ENCODE results near the gene ALKBH3. TPM values are rescaled to one million over a fixed set of nuclear protein-coding genes. Genes with fewer than 3 reads are reported as not detected.
A peak's percentile ranks its signal among the peaks of the same experiment; 100 is the strongest.

ALKBH3 gene
- total RNA-seq, 1 experiment from 2014 or later = 33.2 TPM

DNA sequence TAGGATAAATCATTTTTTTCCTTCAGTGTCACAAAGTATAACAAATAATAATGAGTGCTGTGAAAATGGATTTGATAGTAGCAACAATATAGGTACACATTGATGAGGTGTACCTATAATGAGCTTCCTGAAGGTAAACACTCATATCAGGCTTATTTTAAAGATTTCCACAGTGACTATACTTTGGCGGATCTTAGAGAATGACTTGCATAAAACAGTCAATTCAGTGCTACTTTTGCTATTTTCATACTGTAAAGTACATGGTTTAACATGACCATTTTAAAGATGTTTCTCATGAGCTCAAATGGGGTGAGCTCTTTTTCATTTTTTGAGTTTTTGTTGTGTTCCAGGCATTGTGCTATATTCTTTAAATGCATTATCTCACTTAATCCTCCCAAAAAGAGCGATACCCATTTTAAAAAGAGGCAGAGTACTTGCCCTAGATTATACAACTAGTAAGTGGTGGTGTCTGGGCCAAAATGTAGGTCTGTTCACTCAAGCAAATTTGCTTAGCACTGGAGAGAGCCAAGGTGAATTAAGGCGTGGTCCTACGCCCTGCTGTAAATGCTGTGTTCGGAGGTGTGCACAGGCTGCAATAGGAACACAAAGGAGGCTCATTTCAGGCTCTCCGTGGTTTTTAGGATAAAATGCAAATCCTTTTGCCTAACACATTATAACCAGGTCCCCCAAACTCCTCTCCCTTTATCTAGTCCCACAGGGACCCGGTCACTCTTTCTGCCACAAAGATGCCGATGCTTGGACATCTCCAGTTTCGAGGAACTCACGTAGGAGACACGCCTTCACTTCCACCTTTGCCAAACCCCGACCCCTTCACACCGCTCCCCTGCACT is 617 bp upstream of the ALKBH3 start:
- in situ Hi-C loops (cut with HindIII; ENCODE audit: low sequenced_read_pairs) = no loop called here
- DNase-seq (ENCODE audit: low spot score) = no peak

DNA sequence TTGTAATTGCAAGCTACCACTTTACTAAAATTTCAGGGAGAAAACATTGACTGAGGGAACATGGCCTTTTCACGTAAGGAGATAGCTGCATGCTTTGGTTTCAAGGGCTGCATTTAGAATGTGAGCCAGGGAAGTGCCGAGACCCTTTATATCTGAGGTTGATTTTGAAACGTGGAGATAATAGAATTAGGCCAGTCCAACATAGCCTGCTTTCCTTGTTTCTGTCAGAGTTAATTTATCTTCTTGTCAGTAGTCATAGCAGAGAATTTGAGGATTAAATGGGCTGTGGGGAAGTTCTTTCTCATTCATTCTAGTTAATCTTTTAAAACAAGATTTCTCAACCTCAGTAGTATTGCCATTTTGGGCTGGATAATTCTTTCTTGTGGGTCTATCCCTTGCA is 12.2 kb downstream of the ALKBH3 start:
- in situ Hi-C loops (cut with HindIII; ENCODE audit: low sequenced_read_pairs) = no loop called here
- DNase-seq (ENCODE audit: low spot score) = no peak

DNA sequence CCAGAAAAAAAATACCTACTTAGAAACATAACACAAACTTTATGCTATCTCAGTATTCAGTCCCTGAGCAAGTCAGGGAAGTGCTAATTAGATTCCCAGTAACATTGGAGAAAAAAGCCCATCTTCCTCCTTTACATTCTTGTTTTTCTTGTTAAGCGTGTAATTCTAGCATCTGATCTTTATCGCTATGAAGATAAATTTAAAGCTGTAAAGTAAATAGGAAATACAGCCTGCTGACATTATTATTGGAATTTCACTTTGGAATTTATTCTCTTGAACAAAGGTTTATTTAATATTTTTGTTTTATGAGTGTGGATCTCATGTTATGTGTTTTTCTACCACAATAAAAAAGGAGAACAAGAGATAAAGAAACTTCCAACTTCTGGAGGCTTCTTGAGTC is 13.9 kb downstream of the ALKBH3 start:
- in situ Hi-C loops (cut with HindIII; ENCODE audit: low sequenced_read_pairs) = no loop called here
- no peak for DNase-seq (ENCODE audit: low spot score)

DNA sequence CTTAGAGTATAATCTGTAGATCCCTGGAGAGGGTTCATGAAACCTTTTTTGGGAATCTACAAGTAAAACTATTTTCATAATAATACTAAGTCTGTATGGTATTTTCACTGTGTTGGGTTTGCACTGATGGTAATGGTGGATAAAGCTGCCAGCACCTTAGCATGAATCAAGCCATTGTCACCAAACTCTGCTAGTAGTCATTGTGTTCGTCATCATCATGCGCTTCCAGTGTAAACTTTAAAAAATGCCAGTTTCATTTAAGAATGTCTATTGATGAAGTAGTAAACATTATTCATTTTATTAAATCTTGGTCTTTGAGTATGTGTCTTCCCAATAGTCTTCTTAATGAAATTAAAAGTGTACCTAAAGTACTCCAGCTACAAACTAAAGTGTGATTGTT is 15.0 kb downstream of the ALKBH3 start:
- in situ Hi-C loops (cut with HindIII; ENCODE audit: low sequenced_read_pairs) = no loop called here
- DNase-seq (ENCODE audit: low spot score) = no peak

DNA sequence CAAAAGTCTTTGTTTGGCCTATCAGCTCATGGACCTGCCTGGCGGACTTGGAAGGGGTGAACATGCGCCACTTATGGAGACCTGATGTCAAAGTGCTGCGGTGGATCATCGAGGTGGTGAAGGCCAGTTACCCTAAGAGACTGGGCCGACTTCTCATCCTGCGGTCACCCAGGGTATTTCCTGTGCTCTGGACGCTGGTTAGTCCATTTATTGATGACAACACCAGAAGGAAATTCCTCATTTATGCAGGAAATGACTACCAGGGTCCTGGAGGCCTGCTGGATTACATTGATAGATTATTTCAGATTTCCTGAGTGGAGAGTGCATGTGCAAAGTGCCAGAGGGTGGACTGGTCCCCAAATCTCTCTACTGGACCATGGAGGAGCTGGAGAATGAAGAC is 17.9 kb downstream of the ALKBH3 start:
- in situ Hi-C loops (cut with HindIII; ENCODE audit: low sequenced_read_pairs) = no loop called here
- no peak for DNase-seq (ENCODE audit: low spot score)

DNA sequence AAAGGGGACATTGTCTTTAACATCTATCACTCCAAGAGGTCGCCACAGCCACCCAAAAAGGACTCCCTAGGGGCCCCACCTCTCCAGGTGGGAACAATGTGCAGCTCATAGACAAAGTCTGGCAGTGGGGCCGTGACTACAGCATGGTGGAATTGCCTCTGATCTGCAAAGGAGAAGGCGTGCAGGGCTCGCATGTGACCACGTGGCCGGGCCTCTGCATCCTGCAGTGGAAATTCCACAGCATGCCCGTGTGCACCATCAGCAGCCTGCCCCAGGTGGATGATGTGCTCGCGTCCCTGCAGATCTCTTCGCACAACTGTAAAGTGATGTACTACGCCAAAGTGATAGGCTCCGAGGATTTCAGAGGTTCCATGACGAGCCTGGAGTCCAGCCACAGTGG is 18.5 kb downstream of the ALKBH3 start:
- in situ Hi-C loops (cut with HindIII; ENCODE audit: low sequenced_read_pairs) = no loop called here
- DNase-seq (ENCODE audit: low spot score) = no peak

DNA sequence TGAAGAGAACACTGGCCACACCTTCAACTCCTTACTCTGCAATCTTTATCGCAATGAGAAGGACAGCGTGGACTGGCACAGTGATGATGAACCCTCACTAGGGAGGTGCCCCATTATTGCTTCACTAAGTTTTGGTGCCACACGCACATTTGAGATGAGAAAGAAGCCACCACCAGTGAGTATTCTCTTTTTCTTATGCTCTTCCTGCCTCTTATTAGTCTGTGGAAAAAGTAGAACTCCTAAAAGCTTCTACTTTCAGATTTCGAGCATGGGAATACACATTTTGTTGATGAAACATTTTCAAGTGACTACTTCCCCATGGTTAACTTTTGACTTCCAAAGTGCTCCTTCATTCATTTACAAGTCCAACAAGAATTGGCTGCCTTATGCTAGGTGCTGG is 20.9 kb downstream of the ALKBH3 start:
- no peak for DNase-seq (ENCODE audit: low spot score)
- in situ Hi-C loops (cut with HindIII; ENCODE audit: low sequenced_read_pairs) = no loop called here

DNA sequence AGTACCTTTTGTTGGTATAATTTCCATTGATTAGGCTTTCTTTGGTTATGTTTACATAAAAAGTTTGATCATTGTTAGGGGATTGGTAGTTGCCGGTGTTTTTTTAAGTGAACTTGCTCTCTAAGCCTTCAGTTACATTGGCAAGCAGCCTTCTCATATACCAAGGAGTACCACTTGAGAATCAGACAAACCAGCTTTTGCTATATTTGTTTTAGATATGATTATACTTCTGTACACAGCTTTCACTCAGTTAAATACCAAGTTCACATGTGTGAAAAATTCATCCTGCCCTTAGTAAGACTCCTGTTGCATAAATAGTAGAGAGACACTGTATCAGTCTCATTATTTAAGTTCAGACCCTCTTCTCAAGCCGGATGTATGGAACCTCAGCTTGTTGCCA is 22.4 kb downstream of the ALKBH3 start:
- DNase-seq (ENCODE audit: low spot score) = no peak
- in situ Hi-C loops (cut with HindIII; ENCODE audit: low sequenced_read_pairs) = no loop called here

DNA sequence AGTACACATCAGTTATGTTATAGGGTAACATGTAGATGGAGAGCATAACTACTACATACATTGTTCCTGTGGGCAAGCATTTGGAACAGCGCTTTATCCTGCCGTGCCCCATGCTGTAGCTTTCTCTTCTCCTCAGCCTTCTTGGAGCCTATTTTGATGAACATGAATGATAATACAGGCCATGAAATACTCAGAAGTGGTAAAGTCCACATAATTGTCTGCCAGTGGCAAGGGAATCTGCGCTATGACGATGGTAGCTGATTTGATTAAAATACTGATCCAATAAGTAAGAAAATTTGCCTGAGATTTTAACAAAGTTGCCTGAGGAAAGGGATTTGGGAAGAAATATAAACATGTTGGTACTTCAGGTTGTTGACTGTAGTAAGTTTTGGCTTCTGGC is 23.3 kb downstream of the ALKBH3 start:
- in situ Hi-C loops (cut with HindIII; ENCODE audit: low sequenced_read_pairs) = no loop called here
- no peak for DNase-seq (ENCODE audit: low spot score)

DNA sequence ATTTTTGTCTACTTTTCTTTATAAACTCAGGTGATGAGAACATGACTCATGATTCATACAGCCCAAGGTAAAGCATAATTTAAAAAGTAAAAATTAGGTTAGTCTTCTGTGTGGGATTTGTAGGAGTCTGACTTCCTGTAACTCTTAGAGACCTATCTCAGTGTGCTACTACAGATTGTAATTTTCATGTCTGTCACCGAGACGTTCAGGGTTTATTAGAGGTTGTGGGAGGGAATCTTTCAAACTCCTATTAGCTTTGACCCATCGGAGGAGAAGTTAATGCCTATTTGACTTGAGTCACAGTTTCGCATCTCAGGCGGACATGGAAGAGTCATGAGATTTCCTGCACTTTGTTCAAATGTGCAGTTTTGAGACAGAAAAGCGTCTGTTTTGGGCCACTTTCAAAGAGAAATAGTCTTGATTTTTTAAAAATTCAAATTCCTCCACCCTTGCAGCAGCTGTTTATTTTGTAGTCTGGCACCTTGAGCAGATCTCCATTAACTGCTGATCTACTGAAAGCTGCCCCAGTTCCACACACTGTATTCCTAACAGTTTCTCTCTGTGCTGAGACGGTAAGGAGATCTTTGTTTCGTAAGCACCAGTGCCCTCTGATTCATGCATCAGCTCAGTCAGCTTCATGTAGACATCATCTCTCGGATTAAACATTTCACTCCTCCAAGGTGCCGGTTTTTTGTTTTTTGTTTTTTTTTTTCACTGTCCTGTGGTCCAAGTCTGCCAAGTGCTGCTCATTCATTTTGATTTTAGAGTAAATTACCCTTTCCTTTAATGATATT is 24.3 kb downstream of the ALKBH3 start:
- in situ Hi-C loops (cut with HindIII; ENCODE audit: low sequenced_read_pairs) = no loop called here
- DNase-seq (ENCODE audit: low spot score) = peak; percentile 17

DNA sequence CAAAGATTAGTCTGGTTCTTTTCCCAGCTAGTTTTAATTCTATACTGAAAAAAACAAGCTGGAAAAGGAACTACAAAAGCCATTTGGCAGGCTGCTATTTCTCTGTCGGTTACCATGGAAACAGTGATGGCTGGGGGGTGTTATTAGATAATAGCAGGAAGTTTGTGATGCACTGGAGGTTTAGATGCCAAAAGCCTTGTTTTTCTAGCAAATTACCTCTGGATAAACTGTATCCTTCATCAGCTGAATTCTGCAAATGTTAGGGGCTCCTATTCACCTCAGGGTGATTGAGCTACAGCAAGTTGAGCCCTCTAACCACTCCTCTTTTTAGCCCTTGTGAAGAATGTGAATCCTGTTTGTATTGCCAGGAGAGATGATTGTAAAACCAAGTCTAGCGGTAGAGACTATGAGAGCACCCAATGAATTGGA is 25.2 kb downstream of the ALKBH3 start:
- in situ Hi-C loops (cut with HindIII; ENCODE audit: low sequenced_read_pairs) = no loop called here
- DNase-seq (ENCODE audit: low spot score) = peak; percentile 76

DNA sequence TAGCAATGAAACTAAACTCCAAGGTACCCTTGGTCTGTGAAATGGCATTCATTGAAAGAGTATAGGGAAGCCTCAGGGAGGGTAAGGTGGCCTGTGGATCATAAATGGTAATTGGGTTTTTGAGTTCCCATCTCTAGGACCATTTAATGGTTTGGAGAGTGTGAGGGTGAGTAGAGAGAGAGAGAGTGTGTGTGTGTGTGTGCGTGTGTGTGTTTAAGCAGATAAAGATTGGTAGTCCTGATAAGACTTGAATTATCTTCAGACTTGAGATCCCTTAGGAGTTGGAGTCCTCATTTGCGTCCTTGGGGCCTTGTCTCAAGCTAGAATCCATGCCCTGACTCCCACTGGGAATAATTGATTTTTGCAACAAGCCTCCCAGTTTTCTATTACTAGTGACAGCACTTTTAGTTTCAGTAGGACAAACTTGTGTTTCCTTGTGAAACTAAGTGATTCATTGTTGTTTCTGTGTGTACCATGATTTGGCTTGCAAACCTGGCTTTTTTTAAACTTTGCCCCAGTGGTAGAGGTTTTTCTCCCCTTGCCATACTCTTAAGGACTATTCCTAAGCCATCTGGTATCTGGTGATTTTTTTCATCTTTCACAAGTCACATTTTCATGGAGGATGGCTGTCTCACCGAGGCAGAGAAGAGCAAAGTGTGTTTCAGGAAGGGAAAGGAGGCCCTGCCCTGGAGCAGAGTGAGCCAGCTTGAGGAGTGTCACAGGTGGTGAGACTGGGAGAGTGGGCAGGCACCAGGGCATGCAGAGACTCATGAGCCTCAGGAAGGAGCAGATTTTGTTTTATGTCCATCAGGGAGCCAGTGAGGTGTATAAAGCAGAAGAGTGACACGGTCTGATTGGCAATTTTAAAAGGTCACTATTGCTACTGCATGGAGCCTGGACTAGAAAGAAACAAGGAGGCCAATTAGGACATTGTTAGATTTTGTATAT is 26.7 kb downstream of the ALKBH3 start:
- peak; percentile 67 for DNase-seq (ENCODE audit: low spot score)
- in situ Hi-C loops (cut with HindIII; ENCODE audit: low sequenced_read_pairs) = no loop called here

DNA sequence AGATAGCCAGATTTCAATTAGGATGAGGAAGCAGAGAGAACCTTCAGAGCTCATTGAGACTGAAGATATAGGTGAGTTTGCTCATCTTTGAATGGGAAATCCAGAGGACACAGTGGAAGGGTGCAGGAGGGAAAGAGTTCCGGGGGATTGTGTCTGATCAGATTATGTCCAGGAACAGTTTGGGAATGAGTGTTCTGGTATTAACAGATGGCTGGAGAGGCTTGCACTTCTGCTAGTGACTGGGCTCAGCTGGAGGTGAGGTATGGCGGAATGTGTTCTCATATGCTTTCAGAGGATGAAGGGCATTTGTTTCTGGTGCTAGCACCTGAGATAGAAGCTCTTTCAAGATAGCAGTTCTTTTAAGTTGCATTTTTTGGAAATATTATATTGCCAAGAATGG is 27.6 kb downstream of the ALKBH3 start:
- in situ Hi-C loops (cut with HindIII; ENCODE audit: low sequenced_read_pairs) = no loop called here
- DNase-seq (ENCODE audit: low spot score) = peak; percentile 87

DNA sequence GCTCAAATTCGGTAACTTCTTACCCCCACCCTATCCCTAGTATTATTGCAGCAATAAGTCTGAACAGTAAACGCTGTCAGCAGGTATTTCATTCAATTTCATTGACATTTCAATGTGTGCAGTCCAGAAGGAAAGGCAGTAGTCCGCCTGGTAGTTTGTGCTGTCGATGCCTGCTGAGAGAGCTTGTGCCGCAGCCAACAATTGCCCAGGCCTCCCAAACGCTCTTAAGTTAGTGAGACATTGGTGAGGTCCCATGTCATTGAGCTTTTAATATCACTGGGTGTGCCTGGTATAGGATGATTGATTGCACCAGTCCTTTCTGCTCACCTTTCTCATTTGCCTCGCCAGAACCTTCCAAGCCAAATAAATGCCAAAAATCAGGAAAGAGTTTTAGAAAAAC is 28.1 kb downstream of the ALKBH3 start:
- peak; percentile 73 for DNase-seq (ENCODE audit: low spot score)
- in situ Hi-C loops (cut with HindIII; ENCODE audit: low sequenced_read_pairs) = no loop called here

DNA sequence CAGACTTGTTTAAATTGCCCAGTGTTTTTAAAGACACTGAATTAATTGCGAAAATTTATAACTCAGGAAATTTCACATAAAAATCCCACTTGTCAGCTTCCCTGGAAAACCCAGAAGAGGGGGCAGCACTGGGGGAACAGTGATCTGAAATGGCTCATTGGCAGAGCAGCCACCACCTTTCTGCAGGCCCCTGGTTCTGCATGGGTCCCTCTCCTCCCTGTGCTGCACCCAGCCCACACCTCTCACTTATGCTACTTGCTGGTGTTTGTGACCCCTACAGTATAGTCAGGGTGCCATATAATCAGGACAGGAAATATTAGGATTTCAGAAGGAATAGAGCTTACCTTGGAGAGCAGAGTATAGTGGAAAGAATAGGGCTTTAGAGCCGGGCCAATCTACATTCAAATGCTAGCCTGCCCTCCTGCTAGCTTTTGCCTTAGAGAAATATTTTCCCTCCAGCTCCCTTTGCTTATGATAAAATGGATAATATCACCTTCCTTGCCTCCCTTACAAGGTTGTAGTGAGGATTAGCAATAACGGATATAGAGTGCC is 33.3 kb downstream of the ALKBH3 start:
- in situ Hi-C loops (cut with HindIII; ENCODE audit: low sequenced_read_pairs) = no loop called here
- no peak for DNase-seq (ENCODE audit: low spot score)

DNA sequence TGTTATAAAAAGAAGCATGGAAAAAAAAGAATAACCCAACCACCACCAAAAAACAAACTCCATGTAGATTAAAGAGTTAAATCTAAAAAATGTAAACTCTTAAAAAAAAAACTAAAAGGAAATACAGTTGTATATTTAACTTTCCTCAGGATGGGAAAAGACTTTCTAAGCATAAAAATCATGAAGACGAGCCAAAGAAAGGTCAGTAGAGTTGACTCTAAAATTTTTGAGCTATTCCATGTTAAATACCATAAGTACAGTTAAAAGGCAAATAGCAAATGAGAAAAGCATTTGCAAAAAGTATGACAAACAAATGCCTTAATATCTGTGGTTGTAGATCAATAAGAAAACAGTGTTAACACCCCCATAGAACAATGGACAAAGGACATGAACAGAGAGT is 33.8 kb downstream of the ALKBH3 start:
- DNase-seq (ENCODE audit: low spot score) = no peak
- in situ Hi-C loops (cut with HindIII; ENCODE audit: low sequenced_read_pairs) = no loop called here

DNA sequence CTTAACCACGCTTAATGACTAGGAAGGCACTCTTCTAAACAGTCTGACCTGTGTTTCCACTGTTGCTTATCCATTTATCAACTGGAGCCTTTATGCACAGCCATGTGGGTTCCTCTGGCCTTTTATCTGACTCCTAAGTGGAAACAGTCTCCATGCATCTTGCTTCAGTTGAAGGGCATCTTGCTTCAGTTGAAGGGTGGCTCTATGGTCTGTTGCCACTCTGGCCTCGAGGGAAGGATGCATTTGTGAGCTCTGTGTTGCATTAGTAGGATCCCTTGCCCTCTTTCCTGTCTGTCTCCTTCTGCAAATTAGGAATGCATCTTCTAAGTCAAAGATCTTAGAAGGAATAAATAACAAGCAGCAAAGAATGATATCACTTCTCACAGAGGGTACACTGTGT is 36.0 kb downstream of the ALKBH3 start:
- in situ Hi-C loops (cut with HindIII; ENCODE audit: low sequenced_read_pairs) = no loop called here
- no peak for DNase-seq (ENCODE audit: low spot score)

DNA sequence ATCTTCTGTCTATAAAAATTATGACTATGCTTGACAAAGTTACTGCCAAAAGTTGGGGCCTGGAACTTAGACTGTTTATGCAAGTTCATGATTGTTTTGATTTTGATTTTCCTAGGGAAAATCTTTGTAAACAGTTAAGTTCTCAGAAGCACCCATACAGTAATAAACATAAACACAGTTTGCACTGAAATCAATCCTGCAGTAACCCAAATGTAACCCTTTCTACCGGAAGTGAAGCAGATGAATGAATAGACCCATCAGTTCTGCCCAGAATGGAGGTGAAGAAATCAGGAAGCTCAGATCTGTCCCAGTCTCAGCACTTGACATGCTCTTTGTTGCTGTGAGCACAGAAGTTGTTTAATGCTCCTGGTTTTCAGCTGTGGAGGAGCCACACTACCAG is 37.2 kb downstream of the ALKBH3 start:
- in situ Hi-C loops (cut with HindIII; ENCODE audit: low sequenced_read_pairs) = no loop called here

DNA sequence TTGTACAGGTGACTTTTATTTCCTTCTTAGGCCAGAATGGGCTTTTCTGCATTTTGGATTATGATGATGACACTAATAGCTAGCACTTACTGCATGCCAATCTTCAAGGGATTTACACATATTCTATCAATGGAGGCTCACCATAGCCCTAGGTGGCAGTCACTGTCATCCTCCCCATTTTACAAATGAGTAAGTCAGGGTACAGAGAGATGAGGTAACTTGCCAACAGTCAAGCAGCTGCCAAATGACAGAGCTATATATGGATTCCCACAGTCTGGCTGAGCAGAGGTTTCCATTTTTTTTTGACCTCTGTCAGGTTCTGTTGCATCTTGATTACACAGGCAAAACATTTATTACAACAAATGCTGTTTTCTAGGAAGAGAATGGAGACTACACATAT is 38.0 kb downstream of the ALKBH3 start:
- DNase-seq (ENCODE audit: low spot score) = no peak
- in situ Hi-C loops (cut with HindIII; ENCODE audit: low sequenced_read_pairs) = no loop called here

More for the DNA sequence above, 37.2 kb downstream of the ALKBH3 start:
- no peak for DNase-seq (ENCODE audit: low spot score)
